ENCODE results near the gene ICE1.

Gene ICE1

DNA sequence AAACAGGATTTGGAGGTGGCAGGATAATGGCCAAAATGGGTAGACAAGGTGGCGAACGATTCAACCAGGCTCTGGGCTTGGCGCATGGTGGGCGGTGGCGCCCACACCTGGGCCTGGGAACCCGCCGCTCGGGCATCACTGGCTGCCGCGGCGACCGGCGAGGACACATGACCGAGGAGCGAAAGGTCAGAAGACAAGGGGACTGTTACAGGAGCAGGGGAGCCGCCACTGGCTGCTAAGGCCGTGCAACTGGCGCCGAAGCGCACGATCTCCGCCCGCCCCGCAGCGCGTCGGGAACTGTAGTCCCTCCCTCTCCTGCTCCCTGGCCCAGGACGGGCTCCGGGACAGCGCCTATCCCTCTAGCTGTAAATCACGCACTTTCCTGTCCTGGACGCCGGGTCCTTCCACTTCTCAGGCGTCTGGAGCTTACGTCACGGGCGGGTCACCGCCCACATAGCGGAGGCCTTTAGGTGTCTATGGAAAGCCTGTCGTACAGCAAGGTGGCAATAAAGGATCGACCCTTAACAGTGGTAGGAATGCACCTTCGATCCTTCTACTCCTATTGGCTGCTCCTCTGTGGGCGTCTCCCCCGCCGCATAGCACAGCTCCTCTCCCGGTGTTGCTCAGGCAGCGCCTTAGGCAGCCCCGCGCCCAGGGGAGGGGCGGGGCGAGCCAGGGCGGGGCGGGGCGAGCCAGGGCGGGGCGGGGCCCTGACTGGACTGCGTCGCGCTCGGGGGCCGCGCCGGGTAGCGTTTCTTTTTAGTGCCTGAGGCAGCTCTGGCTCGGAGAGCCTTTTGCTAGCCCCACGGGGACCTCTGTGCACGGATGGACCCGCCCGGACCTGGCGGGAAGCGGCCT, at the start of gene ICE1:
Gene ICE1 (plus strand): TSS at position 717 of the 858 bp plus-strand sequence. CDS start 239 bp downstream, outside the sequence.
- peak; percentile 99 for DNase-seq
- H3K27ac ChIP-seq: peak within 1 kb of the TSS; percentile 96
- H3K36me3 ChIP-seq: no peaks in the 10 kb centered on the region; the same call in 1 of the 2 replicates
- H3K27me3 ChIP-seq (ENCODE audit: insufficient read depth, low read depth, severe bottlenecking): no peaks in the 10 kb centered on the region
- peak within 1 kb of the TSS; percentile 91 for H3K4me3 ChIP-seq (ENCODE audit: low read depth, low read length)
- no peaks in the 10 kb centered on the region for H3K9me3 ChIP-seq (ENCODE audit: severe bottlenecking)
- no peak for TF ChIP-seq CTCF (IDR thresholded peaks at IDR 0.05; ENCODE audit: low read depth, low read length)

DNA sequence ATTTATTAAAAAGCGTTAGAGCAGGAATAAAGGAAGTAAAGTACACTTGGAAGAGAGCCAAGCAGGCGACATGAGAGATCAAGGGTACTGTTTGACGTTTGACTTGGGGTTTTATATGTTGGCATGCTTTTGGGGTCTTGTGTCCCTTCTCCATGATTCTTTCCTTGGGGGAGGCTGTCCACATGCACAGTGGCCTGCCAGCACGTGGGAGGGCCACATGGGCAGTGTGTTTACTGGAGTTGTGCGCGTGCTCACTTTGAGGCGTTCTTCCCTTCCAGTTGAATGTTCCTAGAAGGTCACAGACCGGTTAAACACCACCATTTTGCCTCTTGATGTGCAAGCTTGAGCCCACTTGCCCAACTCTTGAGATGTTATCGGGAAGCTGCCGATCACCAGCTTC, 49.5 kb upstream of the ICE1 start:
- H3K9me3 ChIP-seq (ENCODE audit: severe bottlenecking): peaks cover under 1% of the 10 kb centered on the region
- peaks cover 57% of the 10 kb centered on the region for H3K27me3 ChIP-seq (ENCODE audit: insufficient read depth, low read depth, severe bottlenecking)
- TF ChIP-seq CTCF (IDR thresholded peaks at IDR 0.05; ENCODE audit: low read depth, low read length): no peak
- no peaks in the 10 kb centered on the region for H3K36me3 ChIP-seq
- no peak overlapping the region for H3K27ac ChIP-seq
- no peak for DNase-seq
- no peak overlapping the region for H3K4me3 ChIP-seq (ENCODE audit: low read depth, low read length)

- Histone ChIP-seq H3K27me3 (ENCODE audit: insufficient read depth, low read depth, severe bottlenecking) (peaks cover 59% of the 10 kb centered on the region), H3K4me3 (ENCODE audit: low read depth, low read length) (no peak overlapping the region), H3K27ac (no peak overlapping the region), H3K36me3 (no peaks in the 10 kb centered on the region), H3K9me3 (ENCODE audit: severe bottlenecking) (peaks cover 6% of the 10 kb centered on the region)
- no peak for TF ChIP-seq CTCF (IDR thresholded peaks at IDR 0.05; ENCODE audit: low read depth, low read length)
- no peak for DNase-seq
Measured at GRCh38 chr5:5373351-5373989, 49.0 kb upstream of the ICE1 start.

- no peaks in the 10 kb centered on the region for H3K36me3 ChIP-seq
- peaks cover 6% of the 10 kb centered on the region for H3K9me3 ChIP-seq (ENCODE audit: severe bottlenecking)
- H3K27ac ChIP-seq: no peak overlapping the region
- H3K4me3 ChIP-seq (ENCODE audit: low read depth, low read length): no peak overlapping the region
- H3K27me3 ChIP-seq (ENCODE audit: insufficient read depth, low read depth, severe bottlenecking): peaks cover 63% of the 10 kb centered on the region
- DNase-seq: no peak
- TF ChIP-seq CTCF (IDR thresholded peaks at IDR 0.05; ENCODE audit: low read depth, low read length): no peak
Measured at GRCh38 chr5:5374009-5374715, 48.3 kb upstream of the ICE1 start.

DNA sequence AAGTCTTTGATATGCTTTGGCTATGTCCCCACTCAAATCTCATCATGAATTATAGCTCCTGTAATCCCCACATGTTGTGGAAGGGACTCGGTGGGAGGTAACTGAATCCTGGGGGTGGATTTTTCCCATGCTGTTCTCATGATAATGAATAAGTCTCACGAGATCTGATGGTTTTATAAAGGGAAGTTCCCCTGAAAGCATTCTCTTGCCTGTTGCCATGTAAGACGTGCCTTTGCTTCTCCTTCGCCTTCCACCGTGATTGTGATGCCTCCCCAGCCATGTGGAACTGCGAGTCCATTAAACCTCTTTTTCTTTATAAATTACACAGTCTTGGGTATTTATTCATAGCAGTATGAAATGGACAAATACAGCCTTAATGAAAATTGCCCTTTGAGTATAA, 44.7 kb upstream of the ICE1 start:
- TF ChIP-seq CTCF (IDR thresholded peaks at IDR 0.05; ENCODE audit: low read depth, low read length): no peak
- Histone ChIP-seq H3K4me3 (ENCODE audit: low read depth, low read length) (no peak overlapping the region), H3K36me3 (no peaks in the 10 kb centered on the region), H3K9me3 (ENCODE audit: severe bottlenecking) (peaks cover 6% of the 10 kb centered on the region), H3K27ac (no peak overlapping the region), H3K27me3 (ENCODE audit: insufficient read depth, low read depth, severe bottlenecking) (peaks cover 59% of the 10 kb centered on the region)
- no peak for DNase-seq

Measured in WERI-Rb-1 (cell line).